H1 (cell line): ENCODE data around the gene TMEM150B. TPM values are rescaled to one million over a fixed set of nuclear protein-coding genes. Genes with fewer than 3 reads are reported as not detected.
A peak's percentile ranks its signal among the peaks of the same experiment; 100 is the strongest.

Source experiments
- CTCF ChIA-PET: fragments of 300-600 bp; sonication (Branson Sonifier 250); formaldehyde crosslinking; loops from one replicate; lab custom pipeline; 2021; ENCODE audit not compliant: partially characterized antibody; lab: Charles Lee
- POLR2A ChIA-PET: fragments of 300-600 bp; sonication (Branson Sonifier 250); formaldehyde crosslinking; loops from one replicate; lab custom pipeline; 2021; ENCODE audit warnings: inconsistent platforms; ENCODE audit not compliant: partially characterized antibody; lab: Charles Lee
- DNase-seq, 2 experiments: peaks; one replicate each; pipeline versions ENCODE4 v3.0.0 to v3.0.0-alpha.2; 2010 to 2022; ENCODE audit warnings: low spot score in 2 of 2, low read depth in 1 of 2, mixed read lengths in 1 of 2
- FAIRE-seq: peaks from 2 replicates; lab custom pipeline; 2011; peaks lifted over from hg19 to GRCh38; lab: Jason Lieb, UNC
- H2AFZ ChIP-seq: 2 replicates; pipeline ENCODE4 v1.8.1; 2012; ENCODE audit warnings: low read length, inconsistent platforms
- H2AK5ac ChIP-seq: 2 replicates; pipeline ENCODE4 v1.6.1; 2013; ENCODE audit warnings: low read depth, low read length
- H2BK120ac ChIP-seq: replicated peaks from 2 replicates; pipeline ENCODE3; 2013; ENCODE audit warnings: low read depth, low read length, inconsistent platforms
- H2BK12ac ChIP-seq: 2 replicates; pipeline ENCODE4 v1.6.1; 2013; ENCODE audit warnings: low read depth, low read length
- H2BK15ac ChIP-seq: 2 replicates; pipeline ENCODE4 v1.6.1; 2013; ENCODE audit warnings: low read length
- H2BK20ac ChIP-seq: 2 replicates; pipeline ENCODE4 v1.6.1; 2013; ENCODE audit warnings: low read length
- H2BK5ac ChIP-seq: 2 replicates; pipeline ENCODE4 v1.6.1; 2013; ENCODE audit warnings: low read depth, low read length
- H3K14ac ChIP-seq: 2 replicates; pipeline ENCODE4 v1.6.1; 2013; ENCODE audit warnings: inconsistent platforms; ENCODE audit not compliant: insufficient read length
- H3K18ac ChIP-seq: 2 replicates; pipeline ENCODE4 v1.6.1; 2013; ENCODE audit warnings: low read length; ENCODE audit errors: extremely low read depth
- H3K23ac ChIP-seq: 2 replicates; pipeline ENCODE4 v1.6.1; 2013; ENCODE audit warnings: inconsistent platforms; ENCODE audit not compliant: insufficient read length
- H3K23me2 ChIP-seq: 2 replicates; pipeline ENCODE4 v1.6.1; 2013; ENCODE audit warnings: low read depth, low read length
- H3K27ac ChIP-seq: 2 replicates; pipeline ENCODE4 v1.6.1; 2011; ENCODE audit warnings: low read depth, low read length, inconsistent platforms
- H3K27me3 ChIP-seq, 4 experiments: replicated peaks in 1 of 4; 1 replicate in 1 of 4; 2 replicates in 3 of 4; pipeline versions ENCODE4 v1.6.1 to v1.8.1; 2011 to 2013; ENCODE audit warnings: low read length in 3 of 4, mild to moderate bottlenecking in 3 of 4, inconsistent platforms in 2 of 4, mixed read lengths in 2 of 4, moderate library complexity in 1 of 4; ENCODE audit not compliant: control insufficient read depth in 3 of 4, insufficient read depth in 3 of 4; ENCODE audit errors: extremely low read depth in 1 of 4
- H3K36me3 ChIP-seq, 4 experiments: 2 replicates each; pipeline versions ENCODE4 v1.6.1 to v1.8.1; 2011 to 2013; ENCODE audit warnings: mild to moderate bottlenecking in 4 of 4, low read length in 3 of 4, moderate library complexity in 2 of 4, control low read depth in 1 of 4, inconsistent platforms in 1 of 4; ENCODE audit not compliant: insufficient read depth in 4 of 4, control insufficient read depth in 2 of 4
- H3K4ac ChIP-seq: replicated peaks from 2 replicates; pipeline ENCODE3; 2013; ENCODE audit warnings: low read length, low read depth, mixed read lengths, inconsistent platforms; ENCODE audit not compliant: insufficient read length
- H3K4me1 ChIP-seq, 4 experiments: replicated peaks in 1 of 4; 1 replicate in 1 of 4; 2 replicates in 3 of 4; pipeline versions ENCODE4 v1.6.1 to v1.8.1; 2011 to 2013; ENCODE audit warnings: low read length in 3 of 4, inconsistent platforms in 2 of 4, mixed read lengths in 1 of 4; ENCODE audit not compliant: insufficient read depth in 4 of 4, control insufficient read depth in 3 of 4
- H3K4me2 ChIP-seq, 2 experiments: 2 replicates each; pipeline versions ENCODE4 v1.6.1 to v1.8.1; 2011 to 2013; ENCODE audit warnings: low read depth in 2 of 2, low read length in 2 of 2, control low read depth in 1 of 2, inconsistent platforms in 1 of 2, mild to moderate bottlenecking in 1 of 2; ENCODE audit not compliant: insufficient read depth in 1 of 2
- H3K4me3 ChIP-seq, 4 experiments: fragments of 200-600, 300-600 bp in 1 of 4; sonication (generic), shearing (Covaris generic), sonication (Bioruptor Twin) in 1 of 4; 2 replicates each; pipeline versions ENCODE4 v1.5.1 to v1.8.1; 2011 to 2016; ENCODE audit warnings: low read length in 4 of 4, low read depth in 3 of 4, control low read depth in 2 of 4, inconsistent platforms in 2 of 4, mild to moderate bottlenecking in 2 of 4, mixed read lengths in 1 of 4, moderate library complexity in 1 of 4; ENCODE audit not compliant: insufficient read depth in 2 of 4; ENCODE audit errors: extremely low read depth in 1 of 4
- H3K56ac ChIP-seq: replicated peaks from 2 replicates; pipeline ENCODE3; 2013; ENCODE audit warnings: low read depth, mild to moderate bottlenecking, mixed read lengths, low read length, inconsistent platforms; ENCODE audit not compliant: insufficient read length
- H3K79me1 ChIP-seq: 2 replicates; pipeline ENCODE4 v1.6.1; 2013; ENCODE audit warnings: low read depth, low read length, control low read depth
- H3K79me2 ChIP-seq, 2 experiments: 2 replicates each; pipeline versions ENCODE4 v1.6.1 to v1.8.1; 2012 to 2013; ENCODE audit warnings: low read length in 2 of 2, mild to moderate bottlenecking in 2 of 2, inconsistent platforms in 1 of 2; ENCODE audit not compliant: insufficient read depth in 2 of 2, control insufficient read depth in 1 of 2
- H3K9ac ChIP-seq, 4 experiments: replicated peaks in 1 of 4; 1 replicate in 1 of 4; 2 replicates in 3 of 4; pipeline versions ENCODE4 v1.6.1 to v1.8.1; 2011 to 2013; ENCODE audit warnings: low read depth in 3 of 4, low read length in 3 of 4, control low read depth in 2 of 4, mild to moderate bottlenecking in 2 of 4, moderate library complexity in 2 of 4, inconsistent platforms in 1 of 4; ENCODE audit errors: extremely low read depth in 1 of 4
- H3K9me3 ChIP-seq, 2 experiments: 2 replicates each; pipeline versions ENCODE4 v1.6.1 to v1.8.1; 2012 to 2013; ENCODE audit warnings: mild to moderate bottlenecking in 2 of 2, moderate library complexity in 2 of 2, control low read depth in 1 of 2, inconsistent platforms in 1 of 2, low read depth in 1 of 2, low read length in 1 of 2, mixed read lengths in 1 of 2; ENCODE audit not compliant: insufficient read depth in 2 of 2
- H4K20me1 ChIP-seq, 2 experiments: replicated peaks in 1 of 2; 2 replicates each; pipeline versions ENCODE3 to v1.8.1; 2011 to 2013; ENCODE audit warnings: inconsistent platforms in 2 of 2, low read length in 2 of 2, mild to moderate bottlenecking in 1 of 2; ENCODE audit not compliant: insufficient read depth in 2 of 2, control insufficient read depth in 1 of 2
- H4K5ac ChIP-seq: 2 replicates; pipeline ENCODE4 v1.6.1; 2013; ENCODE audit warnings: low read length, low read depth, mixed read lengths, inconsistent platforms; ENCODE audit not compliant: insufficient read length
- H4K8ac ChIP-seq: 2 replicates; pipeline ENCODE4 v1.8.0; 2013; ENCODE audit warnings: mild to moderate bottlenecking, moderate library complexity, low read length, inconsistent platforms; ENCODE audit not compliant: insufficient read depth; ENCODE audit errors: extremely low read depth
- H4K91ac ChIP-seq: replicated peaks from 2 replicates; pipeline ENCODE3; 2013; ENCODE audit warnings: low read length, mixed read lengths, inconsistent platforms; ENCODE audit not compliant: insufficient read length
- BACH1 ChIP-seq: IDR thresholded peaks from 2 replicates; pipeline ENCODE4 v1.6.1; 2012; ENCODE audit warnings: low read length, improper control_type of control experiment
- CEBPB ChIP-seq: IDR thresholded peaks from 2 replicates; pipeline ENCODE4 v1.6.1; 2012; ENCODE audit warnings: low read depth, low read length
- CHD2 ChIP-seq: IDR thresholded peaks from 2 replicates; pipeline ENCODE4 v1.6.1; 2012; ENCODE audit warnings: low read length, improper control_type of control experiment
- HDAC6 ChIP-seq: IDR thresholded peaks from one replicate; pipeline ENCODE4 v1.7.1; 2012; ENCODE audit warnings: low read depth, mild to moderate bottlenecking, inconsistent platforms, low read length, moderate library complexity
- KDM1A ChIP-seq: fragments of 200-600, 300-600 bp; sonication (generic); IDR thresholded peaks from 2 replicates; pipeline ENCODE4 v1.7.1; 2016; ENCODE audit warnings: mild to moderate bottlenecking, low read length, borderline replicate concordance
- NANOG ChIP-seq: IDR thresholded peaks from 2 replicates; pipeline ENCODE4 v1.6.1; 2011; ENCODE audit warnings: low read length, low read depth, mild to moderate bottlenecking, inconsistent platforms; ENCODE audit not compliant: insufficient read depth, poor library complexity, severe bottlenecking
- POU5F1 ChIP-seq: IDR thresholded peaks from 2 replicates; pipeline ENCODE4 v1.6.1; 2011; ENCODE audit warnings: low read depth, mild to moderate bottlenecking, low read length, moderate library complexity
- SIRT6 ChIP-seq: IDR thresholded peaks from one replicate; pipeline ENCODE4 v1.7.1; 2012; ENCODE audit warnings: low read length, inconsistent platforms
- SIX5 ChIP-seq: IDR thresholded peaks from 2 replicates; pipeline ENCODE4 v1.6.1; 2011; ENCODE audit warnings: mild to moderate bottlenecking, low read depth, low read length
- SP4 ChIP-seq: IDR thresholded peaks from 2 replicates; pipeline ENCODE4 v1.6.1; 2012; ENCODE audit warnings: low read length, inconsistent platforms
- TAF7 ChIP-seq: optimal IDR thresholded peaks from 2 replicates; pipeline ENCODE3; 2011; ENCODE audit warnings: low read depth, mild to moderate bottlenecking, inconsistent platforms, low read length, moderate library complexity, borderline replicate concordance
- USF2 ChIP-seq: IDR thresholded peaks from 2 replicates; pipeline ENCODE4 v1.6.1; 2011; ENCODE audit warnings: low read length, improper control_type of control experiment
- WGBS, 2 experiments: shearing (Covaris generic) in 1 of 2; methylation state at CpG; one replicate each; pipeline versions ENCODE4 v1.1.6 to v1.1.7; 2013 to 2015; ENCODE audit warnings: low lambda C conversion rate in 2 of 2, mixed read lengths in 2 of 2, inconsistent platforms in 1 of 2, low coverage in 1 of 2, missing lambda C conversion rate in 1 of 2; ENCODE audit not compliant: insufficient replicate concordance in 2 of 2, insufficient coverage in 1 of 2, insufficient read length in 1 of 2; ENCODE audit errors: extremely low coverage in 1 of 2, missing lambda C conversion rate in 1 of 2; 5-methylcytosine and 5-hydroxymethylcytosine counted together
- polyA plus RNA-seq, 7 experiments: library from polyadenylated mRNA; depleted of rRNA in 3 of 7; stranded (reverse) in 5 of 7; unstranded in 2 of 7; fragments of >200 nt in 5 of 7; fragments of 200-250 nt in 2 of 7; gene quantifications; 1 replicate in 5 of 7; 2 replicates in 1 of 7; 4 replicates in 1 of 7; pipeline versions ENCODE4 v1.2.1 to v1.2.3, GENCODE V29; 2011 to 2013; ENCODE audit warnings: missing spikeins in 2 of 7, mixed read lengths in 2 of 7
- total RNA-seq: library from RNA; stranded (reverse); fragmentation: NEBNext Ultra II Directional; extraction: Animal tissue kit (Norgen Biotek cat#: 25700); gene quantifications from 2 replicates; pipeline ENCODE4 v1.2.1, GENCODE V29; 2021

TMEM150B gene
- total and polyA plus RNA-seq, 2 of the 8 experiments (the other 6 are each of a cell fraction or from before 2014, with no cell fraction given): 0.41 to 0.91 TPM

- Histone ChIP-seq H3K56ac (no peak overlapping the region), H3K4me3 (peak overlapping the region; percentile 35 to 69 (median 45); a peak in 7 of 8 replicates), H2BK20ac (no peak overlapping the region), H2AK5ac (no peak overlapping the region), H4K8ac (no peak overlapping the region), H2BK12ac (no peak overlapping the region), H3K18ac (no peak overlapping the region; the same call in 1 of the 2 replicates), H2BK15ac (no peak overlapping the region), H4K91ac (no peak overlapping the region), H2BK120ac (no peak overlapping the region), H4K20me1 (no peaks in the 10 kb centered on the region), H2BK5ac (no peak overlapping the region), H3K4me1 (peaks cover 3 to 13% (median 8%) of the 10 kb centered on the region in 4 experiments), H3K4ac (no peak overlapping the region), H3K27me3 (no peaks in the 10 kb centered on the region), H3K36me3 (peaks cover 3 to 12% (median 8%) of the 10 kb centered on the region in 4 experiments; a peak in 6 of 8 replicates), H3K79me1 (peaks cover 11% of the 10 kb centered on the region; the same call in 1 of the 2 replicates), H3K27ac (no peak overlapping the region; the same call in 1 of the 2 replicates), H3K9ac (no peak overlapping the region), H3K9me3 (no peaks in the 10 kb centered on the region; a peak in 1 of 4 replicates), H2AFZ (no peak overlapping the region), H3K79me2 (peaks cover 0 to 11% of the 10 kb centered on the region in 2 experiments; a peak in 2 of 4 replicates), H3K4me2 (peak overlapping the region; percentile 62 to 64), H3K14ac (no peak overlapping the region), H3K23me2 (peaks cover 6% of the 10 kb centered on the region; the same call in 1 of the 2 replicates), H4K5ac (no peak overlapping the region), H3K23ac (no peak overlapping the region)
- ChIA-PET POLR2A (interaction anchor here (1.0 to 5.9 kb wide), 3 partner anchors 24 to 123 kb away, joined by 3 to 28 read pairs (median 5); partner anchors contain the start of genes PPP6R1 and UBE2S), CTCF (interaction anchor here (0.9 kb wide), 2 partner anchors 17 to 69 kb away, joined by 4 to 5 read pairs; no protein-coding TSS in a partner anchor)
- peak in 1 of 2 experiments; percentile 60 for DNase-seq
- no peak for FAIRE-seq
- WGBS, 2 experiments: no CpG with 5 or more reads among the region's 16 CpGs
- TF ChIP-seq POU5F1: no peak
- no peak for TF ChIP-seq HDAC6
- no peak for TF ChIP-seq TAF7
- TF ChIP-seq KDM1A: no peak
- TF ChIP-seq SIRT6: no peak
- TF ChIP-seq SIX5: no peak
- no peak for TF ChIP-seq BACH1
- no peak for TF ChIP-seq USF2
- TF ChIP-seq CHD2: no peak
- no peak for TF ChIP-seq CEBPB
- TF ChIP-seq SP4: no peak
- TF ChIP-seq NANOG: no peak
Measured at GRCh38 chr19:55284405-55285058, 40.6 kb downstream of the TMEM150B start.
